ENCODE data around the gene HEXD.

DNA sequence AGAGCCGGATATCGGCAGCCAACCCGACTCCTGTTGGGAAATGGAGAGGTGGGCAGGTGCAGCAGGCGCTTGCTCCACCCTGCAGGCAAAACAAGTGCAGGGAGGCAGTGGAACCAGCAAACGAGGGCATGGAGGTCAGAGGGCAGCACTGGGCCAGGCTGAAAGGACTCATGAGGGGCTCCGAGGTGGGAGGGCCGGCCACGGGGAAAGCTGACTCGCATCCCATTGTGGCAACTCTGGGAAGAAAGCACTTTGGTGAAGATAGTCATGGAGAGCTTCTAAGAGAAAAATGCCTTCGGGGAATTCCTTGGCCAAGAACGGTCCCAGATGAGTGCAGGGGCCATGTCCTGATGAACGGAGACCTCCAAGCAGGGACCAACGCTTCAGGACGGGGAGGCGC is 28.0 kb downstream of the HEXD start:
- TF ChIP-seq, protein P1, sequence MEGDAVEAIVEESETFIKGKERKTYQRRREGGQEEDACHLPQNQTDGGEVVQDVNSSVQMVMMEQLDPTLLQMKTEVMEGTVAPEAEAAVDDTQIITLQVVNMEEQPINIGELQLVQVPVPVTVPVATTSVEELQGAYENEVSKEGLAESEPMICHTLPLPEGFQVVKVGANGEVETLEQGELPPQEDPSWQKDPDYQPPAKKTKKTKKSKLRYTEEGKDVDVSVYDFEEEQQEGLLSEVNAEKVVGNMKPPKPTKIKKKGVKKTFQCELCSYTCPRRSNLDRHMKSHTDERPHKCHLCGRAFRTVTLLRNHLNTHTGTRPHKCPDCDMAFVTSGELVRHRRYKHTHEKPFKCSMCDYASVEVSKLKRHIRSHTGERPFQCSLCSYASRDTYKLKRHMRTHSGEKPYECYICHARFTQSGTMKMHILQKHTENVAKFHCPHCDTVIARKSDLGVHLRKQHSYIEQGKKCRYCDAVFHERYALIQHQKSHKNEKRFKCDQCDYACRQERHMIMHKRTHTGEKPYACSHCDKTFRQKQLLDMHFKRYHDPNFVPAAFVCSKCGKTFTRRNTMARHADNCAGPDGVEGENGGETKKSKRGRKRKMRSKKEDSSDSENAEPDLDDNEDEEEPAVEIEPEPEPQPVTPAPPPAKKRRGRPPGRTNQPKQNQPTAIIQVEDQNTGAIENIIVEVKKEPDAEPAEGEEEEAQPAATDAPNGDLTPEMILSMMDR (IDR thresholded peaks at IDR 0.05): no peak
- no peak for TF ChIP-seq POLR2A (IDR thresholded peaks at IDR 0.05)

All from uterus (tissue), 2 donors.